Measurements from ENCODE around the gene NGEF.

NGEF gene

DNA sequence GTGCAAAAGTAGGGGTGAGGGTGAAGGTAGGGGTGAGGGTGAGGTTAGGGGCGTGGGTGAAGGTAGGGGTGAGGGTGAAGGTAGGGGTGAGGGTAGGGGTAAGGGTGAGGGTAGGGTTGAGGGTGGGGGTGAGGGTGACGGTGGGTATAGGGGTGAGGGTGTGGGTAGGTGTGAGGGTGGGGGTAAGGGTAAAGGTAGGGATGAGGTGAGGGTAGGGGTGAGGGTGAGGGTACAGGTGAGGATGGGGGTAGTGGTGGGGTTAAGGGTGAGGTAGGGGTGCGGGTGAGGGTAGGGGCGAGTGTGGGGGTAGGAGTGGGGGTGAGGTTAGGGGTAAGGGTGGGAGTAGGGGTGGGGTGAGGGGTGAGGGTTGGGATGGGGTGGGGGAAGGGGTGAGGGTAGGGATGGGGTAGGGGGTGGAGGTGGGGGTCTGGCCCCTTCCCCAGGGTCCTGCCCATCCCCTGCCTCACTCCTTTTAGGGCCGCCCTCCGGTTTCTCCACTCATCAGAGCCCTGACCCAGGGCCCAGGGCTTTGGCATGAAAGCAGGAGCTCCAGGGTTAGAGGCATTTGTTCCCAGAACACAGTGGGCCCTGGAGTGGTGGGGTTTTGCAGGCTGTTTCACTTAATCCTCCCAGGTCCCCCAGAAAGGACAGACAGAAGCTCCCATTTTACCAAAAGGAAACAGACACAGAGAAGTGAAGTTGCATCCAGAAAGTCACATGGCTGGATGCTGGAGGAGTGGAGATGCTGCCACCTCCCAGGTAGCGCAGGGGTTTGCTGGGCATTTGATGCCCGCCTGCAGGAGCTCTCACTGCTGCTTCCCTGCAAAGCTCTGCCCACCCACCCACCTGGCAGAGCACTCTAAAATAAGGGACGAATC, 116.1 kb downstream of the NGEF start:
- DNase-seq (ENCODE audit: low spot score) = no peak

DNA sequence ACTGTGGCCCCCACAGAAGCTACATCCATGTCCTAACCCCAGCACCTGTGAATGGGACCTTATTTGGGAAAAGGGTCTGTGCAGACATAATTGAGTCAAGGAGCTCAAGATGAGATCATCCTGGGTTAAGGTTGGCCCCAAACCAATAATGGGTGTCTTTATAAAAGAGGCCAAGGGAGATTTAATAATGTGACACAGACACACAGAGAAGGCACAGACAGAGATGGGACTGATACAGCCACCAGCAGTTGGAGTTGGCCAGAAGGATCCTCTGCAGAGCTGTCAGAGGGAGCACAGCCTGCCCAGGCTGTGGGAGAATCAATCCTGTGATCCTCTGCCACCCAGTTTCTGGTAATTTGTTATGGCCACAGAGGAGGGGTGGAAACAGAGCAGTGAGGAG, 116.9 kb downstream of the NGEF start:
- no peak for DNase-seq (ENCODE audit: low spot score)

DNA sequence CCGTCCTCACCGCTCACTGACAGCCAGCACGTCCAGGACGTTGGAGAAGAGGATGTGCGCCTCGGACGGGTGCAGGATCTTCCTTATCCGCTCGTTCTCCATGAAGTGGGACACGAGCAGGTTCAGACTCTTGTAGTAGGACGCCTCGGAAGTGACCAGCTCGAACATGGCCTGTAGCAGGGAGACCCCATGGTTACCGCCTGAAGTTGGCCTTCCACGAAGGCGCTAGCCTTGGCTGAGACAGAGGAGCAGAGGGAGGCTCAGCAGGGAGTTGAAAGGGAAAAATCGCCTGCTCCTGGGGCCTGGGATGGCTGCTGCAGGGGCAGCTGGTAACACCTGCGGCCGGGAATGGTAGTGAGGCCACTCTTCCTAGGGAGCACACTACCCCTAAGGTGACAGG, 118.3 kb downstream of the NGEF start:
- no peak for DNase-seq (ENCODE audit: low spot score)

- no peak for DNase-seq (ENCODE audit: low spot score)
Observed at GRCh38 chr2:232894251-232894650, 118.8 kb downstream of the NGEF start.

DNA sequence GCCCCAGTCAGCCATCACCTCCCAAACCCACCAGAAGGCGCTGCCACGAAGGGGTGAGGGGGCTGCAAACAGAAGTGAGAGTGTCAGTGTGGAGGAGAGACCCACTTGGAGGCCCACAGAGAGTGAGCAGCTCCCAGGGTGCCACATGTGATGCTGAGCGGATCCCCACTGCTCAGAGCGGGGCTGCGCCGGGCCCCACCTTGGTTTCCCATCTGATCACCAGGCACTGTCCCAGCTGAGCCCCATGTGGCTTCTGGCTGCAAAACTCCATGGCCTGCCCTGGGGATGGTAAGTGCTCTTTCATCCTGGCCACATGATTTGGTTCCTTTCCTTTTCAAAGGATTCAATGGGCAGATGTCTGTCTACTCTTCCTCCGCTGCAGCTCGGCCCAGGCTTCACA, 119.2 kb downstream of the NGEF start:
- DNase-seq (ENCODE audit: low spot score) = no peak

DNA sequence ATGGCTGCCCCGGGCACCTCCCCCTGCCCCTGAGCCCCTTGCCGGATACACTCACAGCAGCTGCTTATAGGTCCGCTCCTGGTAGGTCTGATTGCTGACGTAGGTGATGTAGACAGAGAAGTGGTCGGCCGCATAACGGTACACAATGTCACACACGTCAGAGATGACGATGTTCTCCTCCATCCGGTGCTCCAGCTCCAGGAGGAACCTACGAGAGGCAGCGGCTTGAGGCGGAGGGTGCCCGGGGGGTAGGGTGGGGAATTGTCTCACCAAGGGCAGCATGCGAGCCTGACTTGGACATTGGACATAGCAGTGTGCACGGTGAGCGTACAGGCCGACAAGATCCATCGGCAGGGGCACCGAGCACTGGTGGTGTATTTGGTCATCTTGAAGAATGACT, 120.2 kb downstream of the NGEF start:
- no peak for DNase-seq (ENCODE audit: low spot score)

- no peak for DNase-seq (ENCODE audit: low spot score)
Observed at GRCh38 chr2:232892221-232892620, 120.8 kb downstream of the NGEF start.

- no peak for DNase-seq (ENCODE audit: low spot score)
Observed at GRCh38 chr2:232891621-232892071, 121.4 kb downstream of the NGEF start.

GRCh38 chr2:232890896-232891601, 122.0 kb downstream of the NGEF start:
- no peak for DNase-seq (ENCODE audit: low spot score)

DNA sequence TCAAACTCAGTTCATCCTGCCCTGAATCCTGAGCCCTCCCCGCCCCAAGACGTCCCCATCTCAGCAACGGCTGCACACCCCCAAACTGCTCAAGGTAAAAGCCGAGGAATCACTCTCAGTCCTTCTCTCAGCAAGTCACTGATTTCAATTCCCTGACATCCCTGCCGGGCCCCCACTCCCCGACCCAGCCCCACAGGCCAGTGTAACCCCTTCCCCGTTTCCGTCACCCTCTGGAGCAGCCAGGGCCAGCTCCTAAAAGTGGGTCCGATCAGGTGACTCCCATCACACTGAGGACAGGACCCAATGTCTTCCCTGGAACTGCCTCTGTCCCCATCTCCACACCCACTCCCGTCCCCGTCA, 122.5 kb downstream of the NGEF start:
- no peak for DNase-seq (ENCODE audit: low spot score)

DNA sequence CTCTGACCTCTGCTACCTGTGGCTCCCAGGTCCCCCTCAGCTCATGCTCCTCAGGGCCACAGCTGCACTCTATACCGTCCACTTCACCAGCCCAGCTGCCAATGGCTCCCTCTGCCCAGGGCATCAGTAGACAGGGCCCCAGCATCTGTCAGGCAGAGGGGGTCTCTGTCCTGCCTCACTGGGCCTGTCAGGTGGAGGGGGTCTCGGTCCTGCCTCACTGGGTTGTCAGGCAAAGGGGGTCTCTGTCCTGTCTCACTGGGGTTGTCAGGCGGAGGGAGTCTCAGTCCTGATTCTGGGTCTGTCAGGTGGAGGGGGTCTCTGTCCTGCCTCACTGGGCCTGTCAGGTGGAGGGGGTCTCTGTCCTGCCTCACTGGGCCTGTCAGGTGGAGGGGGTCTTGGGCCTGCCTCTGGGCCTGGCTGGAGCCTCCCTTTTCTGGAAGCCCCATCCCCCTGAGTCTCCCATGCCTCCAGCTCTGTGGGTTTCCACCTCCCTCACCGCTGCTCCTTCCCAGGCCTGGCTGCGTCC, 123.1 kb downstream of the NGEF start:
- DNase-seq (ENCODE audit: low spot score) = no peak

- DNase-seq (ENCODE audit: low spot score) = no peak
Observed at GRCh38 chr2:232888839-232889529, 124.1 kb downstream of the NGEF start.

DNA sequence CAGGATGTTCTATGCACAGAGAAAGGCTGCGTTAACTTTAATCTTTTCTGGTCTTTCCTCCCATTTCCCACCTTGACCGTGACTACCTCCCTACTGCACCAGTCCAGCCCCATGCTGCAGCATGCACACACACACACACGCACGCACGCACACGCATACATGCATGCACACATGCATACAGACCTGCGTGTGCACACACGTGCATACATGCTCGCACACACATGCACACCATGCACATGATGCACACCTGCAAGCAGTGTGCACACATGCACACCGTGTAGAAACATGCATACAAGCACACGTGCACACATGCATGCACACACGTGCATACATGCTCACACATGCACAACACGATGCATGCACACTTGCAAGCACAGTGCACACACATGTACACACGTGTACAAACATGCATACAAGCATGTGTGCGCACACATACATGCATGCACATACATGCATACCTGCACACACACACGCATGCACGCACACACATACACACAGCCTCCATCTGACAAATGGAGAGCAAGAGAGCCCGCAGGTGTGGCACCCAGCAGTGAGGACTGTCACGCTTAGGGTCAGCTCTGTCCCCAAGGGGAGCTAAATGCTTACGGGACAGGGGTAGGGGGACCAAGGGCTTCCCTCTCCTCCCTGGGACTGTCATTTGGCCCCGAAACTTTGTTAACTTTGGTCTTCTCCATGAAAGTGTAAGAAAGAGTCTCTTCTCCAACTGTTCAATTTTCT, 124.8 kb downstream of the NGEF start:
- no peak for DNase-seq (ENCODE audit: low spot score)

DNA sequence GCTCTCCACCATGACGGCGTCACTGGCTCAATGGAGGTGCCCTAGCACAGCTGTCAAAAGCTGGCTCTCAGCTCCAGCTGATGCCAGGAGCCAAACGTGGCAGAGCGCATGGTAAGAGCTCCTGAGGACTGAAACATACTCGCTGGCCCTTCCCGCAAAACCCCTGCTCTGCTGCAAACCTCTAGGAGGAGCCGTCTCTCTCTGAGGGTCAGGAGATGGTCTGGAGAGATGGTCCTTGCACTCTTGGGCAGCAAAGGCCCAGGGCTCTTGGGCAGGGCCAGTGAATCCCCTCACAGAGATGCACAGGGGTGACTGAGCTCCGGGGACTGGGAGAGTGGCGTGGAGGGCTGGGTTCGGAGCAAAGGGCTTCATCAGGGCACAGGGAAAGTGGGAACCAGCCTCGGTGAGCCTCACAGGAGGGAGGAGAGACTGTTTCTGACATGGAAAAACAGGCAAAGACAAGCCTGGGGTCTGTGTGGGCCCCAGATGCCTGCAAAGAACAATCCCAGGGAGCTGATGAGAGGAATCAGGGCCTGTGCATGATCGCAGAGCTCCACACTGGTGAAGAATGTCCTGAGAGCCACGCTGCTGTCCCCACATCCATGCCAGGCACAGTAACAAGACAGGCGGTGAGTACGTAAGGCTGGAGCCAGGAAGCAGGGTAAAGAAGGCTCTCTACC, 125.7 kb downstream of the NGEF start:
- DNase-seq (ENCODE audit: low spot score) = no peak

GRCh38 chr2:232886632-232887031, 126.4 kb downstream of the NGEF start:
- no peak for DNase-seq (ENCODE audit: low spot score)

DNA sequence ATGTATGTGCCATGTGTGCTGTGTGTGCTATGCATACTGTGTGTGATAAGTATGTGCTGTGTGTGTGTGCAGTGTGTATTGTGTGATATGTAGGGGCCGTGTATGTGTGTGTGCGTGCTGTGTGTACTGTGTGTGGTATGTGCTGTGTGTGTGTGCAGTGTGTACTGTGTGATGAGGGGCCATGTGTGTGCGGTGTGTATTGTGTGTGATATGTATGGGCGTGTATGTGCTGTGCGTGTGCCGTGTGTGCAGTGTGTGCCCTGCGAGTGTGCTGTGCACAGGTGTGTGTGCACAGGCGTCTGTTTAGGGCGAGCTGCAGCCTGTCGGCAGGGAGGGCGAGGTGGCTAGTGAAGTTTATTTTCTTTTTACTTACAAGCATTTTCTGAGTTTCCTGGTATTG, 126.9 kb downstream of the NGEF start:
- no peak for DNase-seq (ENCODE audit: low spot score)

- DNase-seq (ENCODE audit: low spot score) = no peak
Observed at GRCh38 chr2:232885264-232885961, 127.6 kb downstream of the NGEF start.

DNA sequence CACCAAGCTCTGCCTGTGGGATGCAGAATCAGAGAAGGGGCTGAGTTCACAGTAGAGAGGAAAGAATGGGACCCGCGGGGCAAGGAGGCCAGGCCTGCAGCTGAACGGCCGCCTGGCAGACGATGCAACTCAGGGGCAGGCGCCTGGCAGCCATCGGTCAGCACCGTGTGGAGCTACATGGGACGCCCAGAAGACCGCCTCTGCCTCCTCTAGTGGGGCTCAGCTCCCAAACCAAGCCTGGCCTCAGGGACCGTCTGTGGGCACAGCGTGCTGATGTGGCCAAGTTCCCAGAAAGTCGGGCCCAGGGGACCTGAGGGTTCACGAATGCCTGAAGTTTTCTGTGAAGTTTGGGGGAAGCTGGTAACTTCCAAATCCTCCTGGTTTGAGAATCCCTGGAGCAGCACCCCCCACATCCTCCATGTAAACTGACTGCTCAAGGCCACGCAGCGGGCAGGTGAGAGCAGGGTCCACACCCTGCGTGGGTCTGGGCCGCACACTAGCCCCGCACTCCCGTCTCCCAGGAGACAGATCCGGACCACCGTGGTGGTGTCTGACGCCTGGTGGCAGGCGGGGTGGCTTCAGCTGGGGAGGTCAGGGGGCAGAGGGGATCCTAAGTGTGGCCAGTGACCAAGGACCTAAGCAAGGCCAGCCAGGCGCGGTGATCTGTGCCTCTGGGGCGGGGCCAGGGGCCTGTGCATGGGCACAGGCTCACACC, 128.3 kb downstream of the NGEF start:
- DNase-seq (ENCODE audit: low spot score) = no peak

DNA sequence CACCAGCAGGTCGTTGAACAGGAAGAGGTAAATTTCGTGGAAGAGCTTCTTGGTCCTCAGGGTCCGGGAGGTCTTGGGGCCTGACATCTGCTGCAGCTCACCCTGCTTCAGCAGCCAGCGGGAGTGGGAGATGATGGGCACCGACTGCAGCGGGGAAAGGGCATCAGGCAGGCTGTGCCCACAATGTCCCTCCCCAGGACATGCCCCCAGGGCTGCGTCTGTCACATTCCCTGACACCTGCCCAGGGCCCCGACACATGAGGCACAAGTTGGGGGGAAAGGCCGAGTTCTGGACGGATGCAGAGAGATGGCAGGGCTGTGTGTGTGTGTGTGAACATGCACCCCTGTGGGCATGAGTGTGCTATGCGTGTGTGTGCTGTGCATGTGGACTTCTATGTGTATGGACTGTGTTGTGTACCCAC, 129.0 kb downstream of the NGEF start:
- DNase-seq (ENCODE audit: low spot score) = no peak

GRCh38 chr2:232883116-232883721, 129.8 kb downstream of the NGEF start:
- DNase-seq (ENCODE audit: low spot score) = no peak
